Stimulated activated CD8-positive, alpha-beta memory T cell treated with anti-CD3 and anti-CD28 coated beads, Interleukin-12 subunit alpha, Interleukin-12 subunit beta, amount 100 ng/mL, for 1 hour (primary cell): ENCODE results near the gene IRF5.
"Not testable (repeated sequence)": the region's sequence is repeated elsewhere in the genome, so short reads cannot be mapped to it uniquely, and the experiment has no call there.

Experiments used
- DNase-seq: peaks from one replicate; pipeline ENCODE4 v3.0.0-alpha.2; 2020; ENCODE audit warnings: low read depth

IRF5 gene

GRCh38 chr7:128906001-128906765, 31.5 kb upstream of the IRF5 start:
- DNase-seq, result no peak

DNA sequence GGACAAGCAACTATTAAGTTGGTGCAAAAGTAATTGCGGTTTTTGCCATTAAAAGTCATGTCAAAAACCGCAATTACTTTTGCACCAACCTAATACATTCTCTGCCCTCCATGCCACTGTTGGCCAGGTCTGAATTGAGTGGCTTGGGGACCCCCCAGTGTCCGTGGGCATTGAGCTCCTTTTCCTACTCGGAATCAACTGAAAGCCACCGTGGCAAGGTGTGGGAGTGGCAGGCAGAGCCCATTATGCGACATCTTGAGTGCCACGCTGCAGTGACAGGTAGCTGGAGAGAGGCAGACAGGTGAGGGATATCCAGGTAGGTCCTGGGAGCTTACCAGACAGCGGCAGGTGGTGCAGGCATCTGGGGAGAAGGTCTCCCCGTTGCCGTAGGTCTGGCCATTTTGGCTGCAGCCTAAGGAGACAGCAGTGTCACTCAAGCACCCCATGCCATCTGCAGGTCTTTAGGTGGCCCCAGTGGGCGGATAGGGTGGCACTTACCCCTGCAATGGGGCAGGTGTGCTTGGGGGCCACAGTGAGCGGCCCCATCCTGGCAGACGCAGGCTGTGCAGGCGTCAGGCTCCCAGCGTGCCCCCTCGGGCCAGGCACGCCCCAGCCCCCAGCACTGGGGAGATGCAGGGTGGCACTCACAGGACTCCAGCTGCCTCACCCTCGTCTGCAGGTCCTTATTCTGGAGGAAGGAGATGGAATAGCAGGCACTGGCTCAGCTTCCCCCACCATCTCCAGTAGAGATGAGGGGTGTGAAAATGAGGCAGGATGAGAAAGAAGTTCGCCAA, 30.8 kb upstream of the IRF5 start:
- no peak for DNase-seq

DNA sequence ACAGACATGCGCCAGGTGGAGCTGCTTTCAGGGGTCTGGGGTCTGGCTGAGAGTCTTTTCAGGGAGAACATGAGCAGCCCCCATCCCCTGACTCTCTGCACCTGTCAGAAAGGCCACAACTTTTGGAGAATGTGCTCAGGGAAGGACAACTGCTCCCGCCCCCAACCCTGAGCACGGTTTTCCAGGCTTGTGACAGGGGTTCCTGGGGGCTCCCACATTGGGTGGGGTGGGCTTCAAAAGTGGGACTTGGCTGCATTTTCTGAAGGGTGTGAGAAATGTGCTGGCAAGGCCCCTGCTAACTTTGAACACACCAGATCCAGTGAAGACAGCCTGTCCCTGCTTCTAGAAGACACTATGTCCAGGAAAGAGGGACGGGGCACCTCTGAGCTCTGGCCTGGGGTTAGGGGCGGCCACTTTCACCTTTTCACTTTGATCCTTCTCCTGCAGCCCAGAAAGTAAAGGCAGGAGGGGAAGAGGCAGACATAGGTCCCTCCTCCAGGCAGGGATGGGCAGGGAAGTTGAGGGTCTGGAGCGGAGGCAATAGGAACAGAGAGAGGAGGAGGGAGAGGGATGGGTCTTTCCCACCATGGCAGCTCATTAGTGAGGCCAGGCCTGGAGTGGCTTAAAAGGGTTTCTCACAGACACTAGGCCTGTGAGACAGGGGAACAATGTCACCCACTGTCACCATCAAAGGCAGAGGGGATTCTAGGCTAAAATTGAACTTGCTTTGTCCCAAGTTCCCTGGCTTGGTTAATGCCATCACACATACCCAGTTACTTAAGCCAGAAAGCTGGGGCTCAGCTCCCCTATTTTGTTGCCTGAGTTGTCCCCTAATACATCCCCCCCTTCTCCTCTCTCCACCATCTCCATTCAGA, 28.7 kb upstream of the IRF5 start:
- DNase-seq, result no peak

- DNase-seq, result no peak
Observed at GRCh38 chr7:128909625-128910568, 27.8 kb upstream of the IRF5 start.

DNA sequence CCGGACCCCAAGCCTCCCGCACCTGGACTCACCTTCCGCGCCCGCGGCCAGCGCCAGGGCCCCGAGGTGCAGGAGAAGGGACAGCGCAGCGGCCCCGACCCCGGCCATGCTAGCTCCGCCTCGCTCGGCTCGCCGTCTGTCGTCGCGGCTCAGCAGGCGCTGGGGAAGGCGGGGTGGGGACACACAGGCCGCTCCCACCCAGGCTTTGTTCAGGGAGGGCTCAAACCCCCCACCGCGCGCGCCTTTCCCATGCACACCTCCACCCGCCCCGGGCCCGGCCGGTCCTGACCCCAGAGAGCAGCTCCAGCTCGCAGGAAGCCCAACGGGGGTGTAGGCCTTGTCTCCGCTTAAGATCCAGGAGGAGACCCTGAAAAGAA, 27.2 kb upstream of the IRF5 start, which contains the start of gene KCP:
TSS of gene KCP (minus strand) at position 141 of the 377 bp plus-strand sequence. CDS start at position 108, 33 bp downstream.
- DNase-seq, result no peak

DNA sequence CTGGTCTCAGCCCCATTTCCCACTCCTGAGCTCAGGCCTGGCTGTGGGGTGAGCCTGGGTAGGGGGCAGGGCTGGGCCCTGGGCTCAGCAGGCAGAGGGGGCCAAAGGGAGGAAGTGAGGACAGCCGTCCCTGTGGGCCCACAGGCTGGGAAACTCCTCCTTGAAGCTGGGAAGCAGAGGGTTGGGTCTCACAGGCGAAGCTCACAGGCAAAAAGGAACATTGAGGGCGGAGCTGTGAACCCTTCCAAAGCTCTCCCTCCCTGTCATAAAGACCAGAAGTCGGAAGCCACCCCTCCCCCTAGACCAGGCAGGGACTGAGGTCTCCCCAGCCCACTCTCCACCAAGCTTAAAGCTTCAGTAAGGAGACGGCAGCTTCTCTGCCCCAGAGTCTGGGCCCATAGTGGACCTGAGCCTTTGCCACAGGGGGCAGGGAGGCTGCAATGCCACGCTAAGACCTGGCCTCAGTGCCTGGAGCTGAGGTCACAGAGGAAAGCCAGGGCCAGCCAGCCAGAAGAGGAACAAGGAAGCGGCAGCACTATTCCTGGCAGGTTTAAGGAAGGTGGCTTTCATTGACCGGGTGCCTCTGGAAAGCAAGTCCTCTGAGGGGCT, 26.2 kb upstream of the IRF5 start:
- no peak for DNase-seq

DNA sequence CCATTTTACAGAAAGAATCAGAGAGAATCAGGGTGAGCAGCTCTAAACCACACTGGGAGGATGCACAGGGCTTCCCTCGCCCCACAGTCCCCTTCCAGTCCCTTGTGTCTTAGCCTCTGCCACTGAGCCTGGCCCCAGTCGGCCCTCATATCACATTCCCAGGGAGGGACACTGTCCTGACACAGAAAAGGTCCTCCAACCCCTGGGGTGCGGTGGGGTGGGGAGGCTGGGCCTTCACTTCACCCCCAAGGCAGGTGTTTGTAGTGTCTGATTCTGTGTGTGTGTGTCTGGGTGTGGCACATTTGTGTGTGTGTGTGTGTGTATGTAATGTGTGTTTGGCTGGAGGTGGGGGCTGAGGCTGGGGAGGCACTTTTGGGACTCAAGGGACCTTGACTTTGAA, 25.4 kb upstream of the IRF5 start:
- no peak for DNase-seq

DNA sequence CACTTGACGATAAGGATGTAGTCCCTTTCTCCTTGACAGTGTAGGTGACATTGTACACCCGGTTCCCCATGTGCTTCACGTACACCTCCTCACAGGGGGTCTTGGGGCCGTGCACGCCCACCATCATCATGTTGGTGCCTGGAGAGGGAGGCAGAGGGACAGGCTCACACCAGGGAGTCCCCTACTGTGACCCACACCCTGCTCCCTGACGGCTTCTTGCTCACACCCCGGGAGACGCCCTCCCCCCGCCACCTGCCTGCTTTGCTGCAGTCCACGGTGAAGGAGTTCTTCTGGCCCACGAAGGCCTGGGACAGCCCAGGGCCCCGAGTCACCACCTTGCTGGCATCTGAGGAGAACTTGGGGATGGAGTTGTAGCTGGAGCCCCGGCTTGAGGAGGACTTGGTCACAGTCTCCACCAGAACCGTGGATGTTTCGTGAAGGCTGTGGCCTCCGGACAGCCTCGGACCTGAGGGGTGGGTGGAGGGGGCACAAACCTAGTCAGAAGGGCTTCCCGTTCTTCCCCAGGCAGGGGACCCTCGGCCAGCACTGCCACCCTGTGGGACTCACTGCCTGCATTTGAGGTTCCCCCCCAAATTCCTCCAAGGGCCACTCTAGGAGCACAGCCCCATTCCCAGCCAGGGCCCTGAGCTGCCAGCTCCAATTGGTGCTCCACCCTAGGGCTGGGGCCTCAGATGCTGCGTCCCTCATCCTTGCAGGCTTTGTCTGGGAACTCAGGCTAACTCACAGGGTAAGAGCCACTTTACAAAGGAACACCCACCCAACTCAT, 24.8 kb upstream of the IRF5 start:
- not testable (repeated sequence) for DNase-seq

DNA sequence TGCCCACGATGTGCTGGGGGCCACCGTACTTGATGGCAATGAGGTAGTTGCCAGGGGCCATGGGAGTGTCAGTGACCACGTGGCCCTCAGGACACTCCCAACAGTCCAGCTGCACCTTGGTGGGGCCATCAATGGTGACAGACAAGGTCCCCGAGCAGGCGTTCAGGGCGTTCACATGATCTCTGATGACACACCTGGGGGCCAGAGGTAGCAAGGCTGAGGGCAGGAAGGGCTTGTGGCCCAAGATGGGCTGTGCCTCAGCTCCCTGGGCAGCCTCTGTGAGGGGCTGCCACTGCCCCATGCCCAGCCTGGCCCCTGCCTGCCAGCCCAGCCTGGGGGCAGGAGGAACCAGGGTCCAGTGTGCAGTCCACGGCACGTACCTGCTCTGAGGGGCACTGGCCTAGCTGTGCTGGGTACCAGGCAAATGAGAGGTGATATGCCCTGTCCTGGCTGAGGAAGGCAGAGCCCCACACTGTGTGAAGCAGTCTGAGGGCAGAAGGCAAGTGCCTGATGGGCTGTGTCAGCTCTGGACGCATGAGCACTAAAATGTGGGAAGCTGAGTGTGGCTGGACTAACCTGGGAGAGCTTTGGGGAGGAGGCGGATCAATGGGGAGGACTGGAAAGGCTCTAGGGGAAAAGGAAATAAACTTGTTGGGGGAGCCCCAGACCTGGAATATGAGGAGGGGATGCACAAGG, 23.7 kb upstream of the IRF5 start:
- DNase-seq, result no peak

GRCh38 chr7:128914566-128915151, 23.1 kb upstream of the IRF5 start:
- DNase-seq, result no peak

DNA sequence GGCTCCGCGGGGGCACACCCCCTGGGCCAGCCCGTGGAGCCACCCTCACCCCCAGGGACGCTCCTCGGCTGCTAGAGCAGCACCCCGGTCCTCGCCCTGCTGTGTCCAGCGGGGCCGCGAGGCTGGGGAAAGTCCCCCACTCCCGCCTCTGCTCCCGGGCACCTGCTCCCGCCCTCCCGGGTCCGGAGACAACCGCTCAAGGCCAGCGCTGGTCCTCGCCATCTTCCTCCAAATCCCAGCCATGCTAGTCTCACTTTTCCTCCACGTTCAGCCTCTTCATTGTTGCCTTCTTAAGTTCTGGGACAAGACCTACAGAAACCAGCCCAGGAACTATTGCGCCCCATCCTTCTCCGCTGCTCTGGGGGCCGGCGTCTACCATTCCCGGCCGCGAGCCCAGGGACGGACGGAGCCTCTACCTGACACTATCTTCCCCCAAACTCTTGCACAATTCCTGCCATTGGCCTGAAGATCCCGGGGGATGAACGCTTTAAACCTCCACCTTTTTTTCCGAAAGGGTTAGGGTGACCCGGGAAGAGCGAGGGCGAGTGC, 22.4 kb upstream of the IRF5 start:
- DNase-seq, result no peak

GRCh38 chr7:128915841-128916642, 21.7 kb upstream of the IRF5 start:
- no peak for DNase-seq

- DNase-seq, result no peak
Observed at GRCh38 chr7:128916643-128916915, 21.1 kb upstream of the IRF5 start.

DNA sequence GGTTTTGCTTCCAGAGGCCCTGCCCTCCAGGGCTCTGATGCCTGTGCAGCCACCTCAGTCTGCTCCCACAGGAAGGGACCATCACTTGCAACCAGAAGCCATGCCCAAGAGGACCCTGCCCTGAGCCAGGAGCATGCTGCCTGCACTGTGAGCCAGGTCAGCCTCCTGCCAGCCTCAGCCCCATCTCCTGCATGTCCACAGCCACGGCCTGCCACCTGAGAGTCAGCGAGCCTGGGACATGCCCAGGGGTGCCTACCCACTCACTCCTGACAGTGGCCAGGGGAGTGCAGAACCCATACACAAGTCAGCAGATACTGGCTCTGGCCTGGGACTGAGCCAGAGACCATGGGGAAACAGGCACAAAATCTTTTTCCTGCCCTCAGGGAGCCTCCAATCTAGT, 20.6 kb upstream of the IRF5 start:
- DNase-seq, result no peak

GRCh38 chr7:128918016-128918665, 19.6 kb upstream of the IRF5 start:
- DNase-seq, result no peak

DNA sequence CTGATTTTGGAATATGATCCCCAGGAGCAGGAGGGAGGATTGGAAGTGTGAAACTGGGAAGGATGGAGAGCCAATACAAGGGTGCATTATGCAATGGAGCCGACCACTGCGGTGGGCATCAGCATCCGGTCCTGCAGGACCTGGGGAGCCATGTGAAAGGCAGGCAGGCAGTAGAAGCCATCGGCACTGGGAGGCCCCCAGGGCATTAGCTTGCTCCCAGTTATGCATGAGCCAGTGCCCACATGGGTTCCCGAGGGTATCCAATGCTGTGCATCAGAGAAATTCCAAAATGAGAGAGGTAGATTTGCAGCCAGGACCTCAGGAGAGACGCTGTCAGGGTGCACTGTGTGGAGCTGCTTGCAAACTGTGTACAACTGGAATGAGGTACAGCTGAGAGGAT, 18.5 kb upstream of the IRF5 start:
- no peak for DNase-seq
